GM18498 (cell line): ENCODE results near the gene H1-8.
A peak's percentile ranks its signal among the peaks of the same experiment; 100 is the strongest.

ENCODE experiments used
- ATAC-seq: cut with Tn5 transposase; IDR thresholded peaks from one replicate; pipeline ENCODE4 v1.9.1; 2021; ENCODE audit warnings: mild to moderate bottlenecking, moderate library complexity; ENCODE audit not compliant: unreplicated experiment

Gene H1-8

DNA sequence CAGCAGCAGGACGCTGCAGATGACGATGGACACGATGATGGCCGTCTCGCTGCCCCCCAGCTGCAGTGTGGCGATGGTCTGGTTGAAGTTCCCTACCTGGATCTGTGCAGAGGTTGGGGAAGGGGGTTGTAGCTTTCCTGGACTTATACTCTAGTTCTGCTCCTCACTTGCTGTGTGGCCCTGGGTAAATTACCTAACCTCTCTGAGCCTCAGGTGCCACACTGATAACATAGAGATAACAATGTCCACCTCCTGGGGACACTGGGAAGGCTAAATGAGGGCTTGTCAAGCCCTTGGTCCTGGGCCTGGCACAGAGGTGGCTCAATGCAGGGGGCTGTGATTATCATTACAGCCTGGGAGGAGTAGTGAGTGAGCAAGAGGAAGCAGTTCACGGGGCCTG lies 26.9 kb downstream of the H1-8 start:
- ATAC-seq: no peak

DNA sequence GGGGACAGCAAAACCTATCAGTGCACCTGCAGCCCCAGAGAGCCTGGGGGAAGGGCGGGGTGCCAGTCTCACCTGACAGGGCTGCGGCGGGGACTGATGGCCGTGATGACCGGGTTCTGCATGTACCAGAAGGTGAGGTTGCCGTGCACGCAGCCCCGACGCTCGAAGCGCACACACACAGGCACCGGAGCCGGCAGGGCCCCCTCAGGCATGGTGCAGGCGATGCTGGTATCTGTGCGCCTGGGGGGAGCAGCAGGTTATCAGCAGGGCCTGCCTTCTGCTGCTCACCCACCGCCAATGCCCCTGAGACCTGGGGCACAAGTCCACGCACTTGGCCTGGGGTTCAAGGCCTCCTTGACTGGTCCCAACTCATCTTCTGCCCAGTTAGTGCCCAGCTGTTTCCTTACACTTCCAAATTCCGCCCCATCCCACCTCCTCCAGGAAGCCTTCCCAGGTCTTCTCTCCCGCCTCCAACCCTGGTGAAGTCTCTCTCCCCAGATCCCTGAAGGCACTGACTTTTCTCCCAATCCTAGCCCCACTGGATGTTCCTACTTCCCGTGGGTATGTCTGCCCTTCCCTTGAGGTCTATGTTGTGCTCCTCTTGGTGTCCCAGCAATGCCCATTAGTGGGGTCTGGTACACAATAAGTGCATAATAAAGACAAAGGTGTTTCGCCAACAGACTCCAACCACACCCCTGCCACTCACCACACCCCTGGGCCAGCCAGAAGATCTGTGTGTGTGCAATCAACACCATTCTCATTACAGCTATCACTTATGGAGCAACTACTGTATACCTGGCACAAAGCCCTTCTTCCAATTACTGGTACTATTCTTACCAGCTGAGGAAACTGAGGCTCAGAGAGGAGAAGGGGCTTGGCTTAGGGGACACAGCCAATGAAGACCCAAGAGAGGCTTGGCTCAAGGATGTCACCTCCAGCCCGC lies 28.9 kb downstream of the H1-8 start:
- no peak for ATAC-seq

DNA sequence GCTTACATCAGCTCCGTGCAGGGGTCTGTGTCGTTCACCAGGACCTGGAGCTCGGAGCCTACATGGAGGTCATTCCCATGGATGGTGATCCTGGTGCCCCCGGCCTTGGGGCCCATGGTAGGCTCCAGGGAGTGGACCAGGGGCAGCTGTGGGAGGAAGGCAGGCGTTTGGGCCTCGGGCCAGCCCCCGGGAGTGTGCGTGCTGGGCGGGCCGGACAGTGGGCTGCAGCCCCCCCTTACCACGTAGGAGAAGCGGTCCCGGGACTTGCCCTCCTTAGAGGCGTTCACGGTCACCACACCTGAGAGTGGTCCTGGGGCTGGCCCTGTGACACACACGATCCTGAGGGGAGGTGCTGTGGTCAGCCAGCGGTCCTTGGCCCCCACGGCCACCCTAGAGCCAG lies 29.6 kb downstream of the H1-8 start:
- ATAC-seq: no peak

DNA sequence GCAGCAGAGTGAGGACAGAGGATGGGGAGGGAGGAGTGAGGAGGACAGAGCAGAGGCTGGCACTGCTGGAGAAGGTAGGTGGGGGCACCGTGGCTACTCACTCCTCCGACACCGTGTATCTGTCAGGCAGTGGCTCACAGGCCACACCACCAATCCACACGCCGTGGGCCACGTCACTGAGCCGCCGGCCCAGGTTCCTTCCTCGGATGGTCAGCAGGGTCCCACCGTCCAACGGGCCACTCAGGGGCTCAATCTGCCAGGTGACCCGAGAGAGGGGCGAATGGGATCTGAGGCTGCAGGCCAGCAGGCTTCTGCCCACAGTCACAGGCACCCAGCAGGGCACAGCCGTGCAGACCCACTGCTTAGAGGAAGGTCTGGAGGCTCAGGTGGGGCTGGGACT lies 30.5 kb downstream of the H1-8 start:
- no peak for ATAC-seq

DNA sequence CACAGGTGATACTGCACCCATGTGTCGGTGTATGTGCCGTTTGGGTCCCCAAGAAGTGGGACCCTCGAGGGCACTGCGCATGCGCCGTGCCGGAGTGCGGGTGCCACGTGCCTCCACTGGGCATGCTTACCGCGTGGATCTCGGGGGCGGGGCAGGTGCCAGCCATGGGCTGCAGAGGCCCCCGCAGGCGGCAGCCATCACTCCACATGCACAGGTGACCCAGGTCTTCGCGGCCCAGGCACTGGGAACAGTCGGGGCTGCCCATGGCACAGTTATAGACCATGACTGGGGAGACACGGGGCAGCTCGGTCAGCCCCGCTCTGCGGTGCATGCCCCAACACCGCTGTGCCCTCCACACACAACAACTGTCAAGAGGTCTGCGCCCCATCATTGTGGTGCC lies 31.2 kb downstream of the H1-8 start:
- no peak for ATAC-seq

DNA sequence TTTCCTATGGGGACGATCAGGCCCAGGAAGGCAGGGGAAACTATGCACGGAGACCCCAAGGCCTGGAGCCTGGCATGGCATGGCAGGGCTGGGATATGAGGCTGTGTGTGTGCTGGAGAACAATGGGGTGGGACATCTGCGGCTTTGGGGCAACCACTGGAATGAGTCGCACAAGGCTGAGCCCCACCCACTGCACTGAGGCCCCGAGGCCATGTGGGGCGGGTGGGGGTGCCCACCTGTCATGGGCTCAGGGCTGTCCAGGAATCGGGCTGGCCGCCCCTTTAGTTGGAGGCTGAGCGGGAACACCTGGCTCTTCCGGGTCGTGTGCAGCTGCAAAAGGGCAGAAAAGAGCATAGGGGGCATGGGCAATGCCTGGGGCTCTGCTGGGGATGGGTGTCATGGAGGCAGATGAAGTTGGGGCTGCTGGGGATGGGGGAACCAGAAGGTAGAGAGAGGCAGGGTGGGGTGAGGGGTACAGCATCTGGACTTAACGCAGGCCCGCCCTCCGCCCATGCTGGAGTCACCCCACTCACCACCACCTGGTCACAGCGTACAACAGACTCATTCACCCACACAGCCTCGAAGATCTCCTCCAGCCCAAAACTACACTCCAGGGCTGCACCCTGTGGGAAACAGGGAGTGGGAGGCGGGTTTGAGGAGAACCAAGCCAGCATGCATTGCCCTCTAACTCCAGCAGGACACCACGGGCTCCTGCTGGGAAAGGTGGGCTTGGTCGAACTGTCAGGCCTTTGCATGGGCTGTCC lies 32.4 kb downstream of the H1-8 start:
- ATAC-seq: no peak

DNA sequence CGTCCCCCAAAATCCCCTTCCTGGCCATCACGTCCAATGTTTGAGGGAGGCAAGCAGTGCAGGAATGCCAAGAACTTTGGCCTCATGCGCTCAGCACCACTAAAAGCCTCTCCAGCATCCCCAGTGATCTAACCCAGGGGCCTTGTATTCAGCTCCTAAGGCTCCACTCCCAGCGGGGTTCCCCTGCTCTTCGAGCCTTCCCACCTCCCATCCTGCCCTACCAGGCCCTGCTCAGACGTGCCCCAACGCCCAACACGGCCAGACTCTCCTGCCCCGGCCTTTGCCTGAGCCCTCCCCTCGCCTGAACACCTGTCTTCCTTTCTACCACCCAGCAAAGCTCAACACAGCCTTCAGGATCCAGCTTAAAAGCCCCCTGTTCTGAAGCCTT lies 33.0 kb downstream of the H1-8 start:
- no peak for ATAC-seq

DNA sequence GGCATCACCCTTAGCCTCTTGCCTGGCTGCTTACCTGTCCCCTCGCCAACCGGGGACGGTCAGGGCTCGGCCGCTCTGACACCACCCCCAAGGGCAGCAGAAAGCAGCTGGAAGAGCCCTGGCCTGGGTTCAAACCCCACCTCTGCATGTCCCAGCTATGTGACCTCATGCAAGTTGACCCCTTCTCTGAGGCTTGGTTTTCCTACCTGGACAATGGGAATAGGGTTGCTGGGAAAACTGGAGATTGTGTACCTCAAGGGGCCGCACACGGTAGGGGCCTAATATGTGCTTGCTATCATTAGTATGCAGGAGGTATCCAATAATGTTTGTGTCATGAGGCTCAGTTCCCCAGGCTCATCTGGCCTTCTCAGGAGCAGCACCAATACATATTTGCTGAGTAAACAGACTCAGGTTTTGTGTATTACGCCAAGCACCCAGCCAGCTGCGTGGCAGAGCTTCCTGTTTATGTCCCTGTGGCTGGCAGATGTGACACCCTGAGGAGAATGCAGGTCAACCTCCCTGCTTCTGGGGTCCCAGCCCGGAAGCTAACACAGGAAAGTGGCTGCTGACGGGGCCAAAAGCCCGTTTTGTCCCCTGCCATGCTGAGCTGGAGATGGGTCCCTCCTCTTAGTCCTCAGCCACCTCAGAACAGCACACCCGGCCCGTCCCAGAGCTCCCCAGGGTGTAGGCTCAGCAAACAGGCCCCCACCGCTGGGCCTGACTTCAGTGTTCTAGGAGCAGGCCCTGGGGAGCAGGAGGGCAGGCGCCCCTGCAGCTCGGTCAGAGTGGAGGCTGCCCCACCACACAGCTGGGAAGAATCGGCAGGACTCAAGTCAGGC lies 33.8 kb downstream of the H1-8 start:
- peak; percentile 59 for ATAC-seq

DNA sequence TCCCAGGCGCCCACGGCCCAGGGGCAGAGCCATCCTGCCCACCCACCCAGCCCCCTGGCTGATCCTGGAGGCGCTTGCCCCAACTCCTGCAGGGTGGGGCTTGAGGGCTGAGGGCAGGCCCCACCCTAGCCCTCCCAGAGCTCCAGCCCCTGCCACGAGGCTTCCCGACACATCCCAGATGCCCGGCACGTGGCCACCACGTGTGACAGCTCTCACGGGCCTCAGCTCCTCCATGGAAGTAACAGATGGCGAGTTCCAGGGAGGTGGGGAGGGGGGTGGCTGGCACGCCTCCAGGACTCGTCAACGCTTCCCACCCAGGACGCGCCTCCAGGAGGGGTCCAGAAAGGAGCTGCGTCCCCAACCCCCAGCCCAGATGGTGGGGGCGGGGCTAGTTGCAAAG lies 34.4 kb downstream of the H1-8 start:
- no peak for ATAC-seq

DNA sequence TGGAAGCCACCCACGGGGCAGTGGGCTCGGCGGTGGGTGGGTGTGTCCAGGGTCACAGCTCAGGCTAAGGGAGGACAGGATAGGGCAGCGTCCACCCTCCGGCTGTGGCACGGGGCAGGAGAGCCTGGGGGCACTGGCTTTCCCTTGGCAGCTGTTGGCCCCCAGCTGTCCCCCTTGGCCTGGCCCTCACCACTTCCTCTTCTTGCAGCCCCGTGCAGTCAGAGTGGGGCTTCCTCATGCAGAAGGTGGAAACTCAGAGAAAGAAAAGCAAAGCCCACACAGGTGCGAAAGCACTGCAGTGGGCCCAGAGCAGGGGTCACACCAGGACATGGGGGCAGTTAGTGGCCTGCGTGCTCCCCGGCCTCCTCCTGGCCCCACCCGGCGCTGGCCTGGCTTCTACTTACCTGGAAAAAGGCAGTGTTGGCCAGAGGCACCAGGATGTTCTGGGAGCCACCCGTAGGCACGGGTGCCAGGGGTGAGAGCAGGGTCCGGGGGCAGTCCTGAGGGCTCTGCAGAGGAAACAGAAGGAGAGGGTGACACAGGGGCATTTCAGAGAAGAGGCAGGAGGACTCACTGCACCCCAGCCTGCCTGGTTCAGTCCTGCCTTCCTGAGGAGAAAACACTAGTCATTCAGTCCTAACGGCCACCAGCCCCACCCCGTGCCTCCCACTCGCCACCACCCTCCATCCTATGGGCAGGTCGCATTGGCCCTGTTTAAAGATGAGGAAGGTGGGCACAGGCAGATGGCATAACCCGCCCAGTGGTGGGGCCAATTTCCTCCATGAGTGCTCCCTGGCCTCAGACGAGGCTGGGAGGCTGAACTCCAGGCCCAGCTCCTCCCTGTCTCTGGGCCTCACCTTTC lies 35.2 kb downstream of the H1-8 start:
- ATAC-seq: peak; percentile 69

DNA sequence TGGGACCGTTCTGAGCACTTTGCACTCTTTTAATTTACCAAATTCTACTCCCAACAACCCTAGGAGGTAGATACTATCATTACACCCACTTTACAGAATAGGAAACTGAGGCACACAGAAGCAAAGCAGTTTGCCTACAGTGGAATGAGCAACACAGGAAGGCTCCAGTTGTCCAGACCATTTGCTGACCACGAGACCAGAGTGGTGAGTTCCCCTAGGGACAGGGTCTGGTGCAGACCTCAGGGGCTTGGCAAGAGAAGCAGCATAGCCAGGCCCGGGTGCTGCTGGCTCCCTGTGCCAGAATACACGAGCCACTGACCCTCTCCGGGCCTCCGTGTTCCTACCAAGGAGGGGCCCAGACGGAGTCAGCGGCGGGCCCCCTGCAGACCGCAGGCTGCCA lies 37.0 kb downstream of the H1-8 start:
- ATAC-seq: no peak

DNA sequence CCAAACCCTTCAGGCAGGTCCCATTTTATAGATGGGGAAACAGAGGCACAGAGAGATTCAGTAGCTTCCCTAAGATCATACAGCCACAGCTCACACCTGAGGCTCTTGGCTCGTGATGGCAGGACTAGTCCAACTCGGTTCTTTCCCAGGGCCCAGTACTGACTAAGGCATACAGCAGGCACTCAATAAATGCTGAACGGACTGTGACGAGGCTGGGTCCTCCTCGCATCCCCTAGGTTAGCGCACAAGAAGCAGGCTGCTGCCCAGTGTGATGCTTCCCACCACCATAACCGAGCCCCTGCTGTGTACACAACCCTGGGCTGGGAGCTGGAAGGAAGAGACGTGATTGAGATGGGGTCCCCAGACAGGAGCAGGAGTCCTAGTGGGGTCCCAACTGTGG lies 38.6 kb downstream of the H1-8 start:
- no peak for ATAC-seq

DNA sequence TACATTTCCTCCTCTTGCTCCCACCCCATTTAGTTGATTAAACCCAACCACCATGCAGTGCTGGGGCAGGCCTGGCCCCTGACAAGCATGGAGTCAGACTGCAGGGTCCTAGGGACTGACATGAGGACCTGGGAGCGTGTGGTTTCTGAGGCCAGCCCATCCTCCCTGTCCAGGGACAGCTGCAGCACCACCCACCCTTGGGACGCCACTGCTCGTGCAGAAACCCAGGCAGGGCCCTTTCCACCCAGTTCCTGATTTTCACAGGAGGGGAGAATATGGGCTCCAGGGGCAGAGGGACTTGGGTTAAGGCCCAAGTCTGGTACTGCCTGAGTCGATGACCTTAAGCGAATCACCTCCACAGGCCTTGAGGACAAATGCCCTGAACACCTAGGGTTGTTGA lies 39.8 kb downstream of the H1-8 start:
- no peak for ATAC-seq

DNA sequence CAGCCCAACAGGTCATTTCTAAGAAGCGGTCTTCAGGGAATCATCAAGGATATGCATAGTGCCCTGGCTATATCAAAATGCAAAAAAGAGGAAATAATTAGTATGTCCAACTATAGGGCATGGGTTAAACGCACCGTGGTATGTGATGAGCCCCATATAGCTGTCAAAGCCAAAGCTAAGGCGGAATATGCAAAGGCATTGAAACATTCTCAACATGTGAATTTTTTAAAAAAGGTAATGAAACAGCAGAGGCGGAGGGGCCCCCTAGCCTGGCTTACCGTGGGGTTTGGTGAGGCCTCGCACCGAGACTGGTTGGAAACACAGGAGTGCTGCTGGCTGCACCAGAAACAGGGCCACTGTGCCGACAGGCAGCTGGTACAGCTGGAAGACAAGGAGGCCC lies 40.3 kb downstream of the H1-8 start:
- no peak for ATAC-seq

DNA sequence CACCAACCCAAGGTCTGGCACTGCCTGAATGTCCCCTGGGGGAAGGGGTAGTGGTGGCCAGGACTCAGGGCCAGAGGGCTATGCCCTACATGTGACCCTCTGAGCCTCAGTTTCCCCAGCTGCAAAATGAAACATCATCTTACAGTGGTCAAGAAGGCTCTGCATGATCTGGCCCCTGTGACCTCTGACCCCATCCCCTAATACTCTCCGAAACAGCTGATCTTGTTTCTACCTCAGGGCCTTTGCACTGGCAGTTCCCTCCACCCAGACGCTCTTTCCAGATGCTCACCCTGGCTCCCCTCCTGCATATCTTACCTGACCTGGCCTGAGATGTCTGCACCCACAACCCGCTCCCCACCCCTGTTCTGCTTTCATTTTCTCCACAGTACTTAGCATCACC lies 41.7 kb downstream of the H1-8 start:
- no peak for ATAC-seq

DNA sequence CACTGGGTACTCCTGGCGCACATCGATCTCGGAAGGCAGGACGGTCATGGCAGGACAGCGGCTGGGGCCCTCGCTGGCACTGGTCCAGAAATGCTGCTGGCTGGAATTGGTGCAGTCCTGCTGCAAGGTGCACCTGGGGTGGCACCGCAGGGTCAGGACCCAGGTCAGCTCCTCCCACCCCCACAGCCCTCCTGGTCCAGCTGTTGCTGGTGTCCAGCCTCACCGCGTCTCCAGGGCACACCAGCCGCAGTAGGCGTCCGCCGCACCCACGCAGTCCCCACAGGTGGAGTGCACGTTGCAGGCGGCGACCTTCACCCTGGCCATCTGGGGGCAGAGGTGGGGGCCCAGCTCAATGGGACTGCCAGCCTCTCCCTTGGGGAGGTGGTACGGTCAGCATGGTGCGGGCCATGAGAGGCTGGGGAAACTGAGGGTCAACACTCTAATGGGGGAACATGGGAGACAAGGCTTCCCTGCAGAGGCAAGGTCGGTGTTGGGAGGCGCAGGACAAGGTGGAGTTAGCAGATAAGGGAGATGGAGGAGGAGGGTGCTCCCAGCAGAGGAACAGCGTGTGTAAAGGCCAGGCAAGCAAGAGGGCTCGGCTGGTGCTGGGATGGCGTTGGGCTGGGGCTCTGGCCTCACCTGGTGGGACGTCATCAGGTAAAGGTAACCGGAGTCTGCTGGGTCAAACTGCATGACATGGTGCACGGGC lies 43.1 kb downstream of the H1-8 start:
- no peak for ATAC-seq

DNA sequence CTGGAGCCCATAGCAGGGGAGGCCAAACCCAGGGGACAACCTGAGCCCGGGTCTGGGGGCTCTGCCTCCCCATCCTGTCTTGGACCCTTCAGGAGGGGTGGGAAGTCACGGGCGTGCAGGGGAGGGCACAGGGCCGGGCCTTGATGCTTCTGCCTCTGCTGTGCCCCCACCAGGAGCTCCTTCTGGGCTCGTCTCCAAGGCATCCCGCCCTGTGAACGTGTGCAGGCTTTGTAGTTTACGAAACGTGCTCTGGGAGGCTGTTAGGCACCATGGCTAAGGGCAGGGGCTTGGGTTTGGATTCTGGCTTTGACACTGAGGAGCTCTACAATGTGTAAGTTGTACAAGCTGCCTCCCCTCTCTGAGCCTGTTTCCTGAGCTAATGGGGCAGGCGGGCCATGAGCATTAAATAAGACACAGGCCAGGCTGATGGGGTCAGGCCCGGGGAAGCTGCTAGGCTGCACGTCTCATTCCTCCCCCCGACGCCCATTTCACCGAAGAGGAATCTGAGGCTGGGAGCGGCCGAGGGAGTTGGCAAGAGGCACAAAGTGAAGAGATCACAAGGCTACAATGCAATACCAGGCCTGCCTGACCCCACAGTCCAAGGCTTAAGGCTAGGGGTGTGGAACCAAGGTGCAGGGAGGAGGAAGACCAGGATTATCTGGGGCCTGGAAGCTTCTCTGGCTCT lies 43.9 kb downstream of the H1-8 start:
- no peak for ATAC-seq

DNA sequence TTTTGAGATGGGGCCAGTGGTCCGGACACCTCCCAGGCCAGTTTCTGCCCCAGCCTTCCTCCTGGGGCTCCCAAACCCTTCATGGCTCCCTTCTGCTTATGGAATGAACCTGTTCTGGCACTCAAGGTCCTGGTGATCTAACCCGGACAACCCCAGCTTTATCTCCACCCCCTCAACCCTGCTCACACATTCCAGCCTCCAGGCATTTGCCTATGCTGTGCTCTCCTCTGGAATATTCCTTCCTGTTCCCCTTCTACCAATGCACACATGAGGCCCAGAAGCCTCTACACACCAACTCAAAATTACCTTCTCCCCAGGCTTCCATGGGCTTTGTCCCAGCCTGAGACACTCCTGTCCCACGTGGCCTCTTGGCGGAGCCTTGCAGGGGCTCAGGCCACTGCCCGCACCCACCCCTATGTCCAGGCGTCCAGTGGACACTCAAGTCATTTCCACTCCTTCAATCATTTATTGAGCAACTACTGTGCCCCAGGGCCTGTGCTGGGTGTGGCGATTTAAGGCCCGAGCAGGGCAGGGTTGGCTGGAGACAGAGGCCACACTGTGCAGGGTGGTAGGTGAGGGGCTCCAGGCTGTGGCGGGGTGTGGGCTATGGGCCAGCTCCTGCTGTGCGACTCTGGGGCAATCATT lies 44.7 kb downstream of the H1-8 start:
- ATAC-seq: no peak

DNA sequence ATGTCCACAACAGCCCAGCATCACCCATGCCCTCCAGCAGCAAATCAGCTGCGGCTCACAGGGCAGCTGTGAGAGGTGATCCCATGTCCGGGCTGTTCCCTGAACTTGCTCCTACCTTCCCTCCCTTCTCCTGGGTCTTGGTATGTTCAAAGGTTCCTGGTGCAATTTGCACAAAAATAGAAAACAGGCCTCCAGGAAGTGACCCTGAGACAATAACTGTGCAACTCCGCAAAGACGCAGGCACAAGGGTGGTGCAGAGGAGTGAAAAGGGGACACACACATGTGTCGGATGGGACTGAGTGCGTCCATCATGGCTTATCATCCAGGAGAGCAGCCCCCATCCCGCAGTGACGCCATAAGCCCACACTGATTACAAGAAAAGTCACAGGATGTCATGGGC lies 47.2 kb downstream of the H1-8 start:
- no peak for ATAC-seq
